Inferior parietal cortex (tissue), 1 donor: Measurements from ENCODE around the gene JOSD1.

Experiments used
- DNase-seq: peaks from one replicate; pipeline ENCODE4 v3.0.0-alpha.2; 2016; ENCODE audit errors: extremely low spot score

Gene JOSD1

DNA sequence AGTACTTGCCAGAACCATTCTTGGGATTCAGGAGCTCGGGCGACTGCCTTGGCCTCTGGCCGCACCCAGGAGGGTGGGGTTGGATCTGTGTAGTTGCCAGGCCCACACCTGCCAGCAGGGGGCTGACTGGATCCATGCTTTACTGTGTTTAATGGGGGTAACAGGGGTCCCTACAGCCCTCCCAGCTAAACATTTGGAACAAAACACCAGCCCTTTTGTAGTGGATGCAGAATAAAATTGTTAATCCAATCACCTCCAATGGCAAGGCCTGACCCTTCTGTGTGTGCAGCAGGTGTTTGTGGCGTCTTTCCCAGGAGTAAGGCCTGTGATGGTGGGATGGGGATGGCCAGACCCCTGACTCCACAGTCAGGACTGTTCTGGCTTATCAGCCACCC, 32.6 kb upstream of the JOSD1 start:
- peak; percentile 67 for DNase-seq

DNA sequence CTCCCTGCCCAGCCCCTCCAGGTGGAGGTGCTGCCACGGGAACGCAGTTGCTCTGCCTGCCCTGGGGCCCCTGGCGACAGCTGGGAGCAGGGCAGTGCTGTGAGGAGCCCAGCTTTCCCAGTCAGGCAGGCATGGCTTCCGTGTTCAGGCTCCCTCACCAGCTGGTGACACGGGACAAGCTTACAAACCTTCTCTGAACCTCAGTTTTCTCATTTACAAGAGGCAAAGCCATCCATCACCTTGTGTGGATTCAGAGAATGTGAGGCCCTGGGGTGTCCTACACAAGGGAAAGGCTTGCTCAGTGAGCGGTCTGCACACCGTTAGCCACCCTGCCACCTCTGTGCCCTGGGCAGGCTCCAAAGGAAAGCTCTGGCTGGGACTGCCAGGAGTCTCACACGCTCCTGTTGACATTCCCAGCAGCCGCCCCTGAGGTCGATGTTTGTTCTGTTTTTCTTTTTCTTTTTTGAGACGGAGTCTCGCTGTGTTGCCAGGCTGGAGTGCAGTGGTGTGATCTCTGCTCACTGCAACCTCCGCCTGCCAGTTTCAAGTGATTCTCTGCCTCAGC, 31.6 kb upstream of the JOSD1 start:
- DNase-seq, result no peak

DNA sequence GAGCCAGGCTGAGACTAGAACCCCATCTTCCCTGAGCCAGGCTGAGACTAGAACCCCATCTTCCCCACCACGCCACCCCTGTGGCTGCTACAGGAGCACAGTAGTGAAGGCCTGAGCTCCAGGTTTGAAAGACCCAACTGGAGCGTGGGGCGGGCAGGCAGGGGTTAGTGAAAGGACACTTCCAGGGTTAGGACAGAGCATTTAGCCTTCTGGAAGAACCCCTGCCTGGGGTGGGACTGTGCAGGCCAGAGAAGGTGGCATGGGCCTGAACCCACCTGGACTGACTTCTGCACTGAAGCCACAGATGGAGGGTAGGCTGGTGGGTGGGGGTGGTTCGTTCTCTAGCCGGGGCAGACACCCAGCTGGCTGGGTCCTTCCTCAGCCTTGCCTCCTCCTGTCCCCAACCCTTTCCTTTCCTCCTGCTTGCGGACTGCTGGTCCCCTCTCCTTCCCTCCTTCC, 31.0 kb upstream of the JOSD1 start:
- DNase-seq, result no peak

DNA sequence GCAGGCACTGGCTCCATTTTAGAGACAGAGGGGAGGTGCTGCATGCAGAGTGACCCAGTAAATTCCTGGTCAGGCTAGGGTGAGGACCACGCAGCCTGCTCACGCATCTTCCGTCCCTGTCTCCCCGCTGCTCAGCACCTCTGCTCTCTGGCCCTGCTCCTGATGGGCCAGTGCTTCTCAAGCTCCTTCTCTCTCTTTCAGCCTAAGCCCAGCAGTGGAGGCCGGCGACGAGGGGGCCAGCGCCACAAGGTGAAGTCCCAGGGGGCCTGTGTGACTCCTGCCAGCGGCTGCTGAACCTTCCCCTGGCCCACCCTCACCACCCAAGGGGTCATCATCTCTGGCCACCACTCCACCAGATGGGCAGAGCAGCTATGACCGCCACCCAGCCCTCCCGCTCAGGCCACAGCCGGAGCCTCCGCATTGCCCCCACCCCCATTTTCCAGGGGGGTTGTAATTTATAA, 29.7 kb upstream of the JOSD1 start:
- no peak for DNase-seq

DNA sequence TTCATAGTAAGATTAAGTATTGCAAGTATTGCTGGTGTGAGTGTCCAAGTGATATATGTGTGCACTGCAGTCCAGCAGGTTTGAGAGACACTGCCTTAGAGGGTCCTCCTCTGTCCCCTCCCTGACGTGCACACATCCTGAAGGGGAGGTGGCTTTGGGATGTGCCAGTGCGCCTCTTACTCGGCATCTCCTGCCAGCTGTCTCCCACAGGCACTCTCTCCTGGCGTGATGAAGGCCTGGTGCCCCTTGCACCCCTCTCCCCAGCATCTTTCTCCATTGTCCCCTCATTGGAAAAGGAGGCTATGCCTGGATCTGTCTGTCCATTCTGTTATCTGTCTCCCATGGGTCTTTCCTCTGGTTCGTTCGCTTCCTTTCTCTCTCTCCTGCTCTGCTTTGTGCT, 29.2 kb upstream of the JOSD1 start:
- DNase-seq, result no peak

DNA sequence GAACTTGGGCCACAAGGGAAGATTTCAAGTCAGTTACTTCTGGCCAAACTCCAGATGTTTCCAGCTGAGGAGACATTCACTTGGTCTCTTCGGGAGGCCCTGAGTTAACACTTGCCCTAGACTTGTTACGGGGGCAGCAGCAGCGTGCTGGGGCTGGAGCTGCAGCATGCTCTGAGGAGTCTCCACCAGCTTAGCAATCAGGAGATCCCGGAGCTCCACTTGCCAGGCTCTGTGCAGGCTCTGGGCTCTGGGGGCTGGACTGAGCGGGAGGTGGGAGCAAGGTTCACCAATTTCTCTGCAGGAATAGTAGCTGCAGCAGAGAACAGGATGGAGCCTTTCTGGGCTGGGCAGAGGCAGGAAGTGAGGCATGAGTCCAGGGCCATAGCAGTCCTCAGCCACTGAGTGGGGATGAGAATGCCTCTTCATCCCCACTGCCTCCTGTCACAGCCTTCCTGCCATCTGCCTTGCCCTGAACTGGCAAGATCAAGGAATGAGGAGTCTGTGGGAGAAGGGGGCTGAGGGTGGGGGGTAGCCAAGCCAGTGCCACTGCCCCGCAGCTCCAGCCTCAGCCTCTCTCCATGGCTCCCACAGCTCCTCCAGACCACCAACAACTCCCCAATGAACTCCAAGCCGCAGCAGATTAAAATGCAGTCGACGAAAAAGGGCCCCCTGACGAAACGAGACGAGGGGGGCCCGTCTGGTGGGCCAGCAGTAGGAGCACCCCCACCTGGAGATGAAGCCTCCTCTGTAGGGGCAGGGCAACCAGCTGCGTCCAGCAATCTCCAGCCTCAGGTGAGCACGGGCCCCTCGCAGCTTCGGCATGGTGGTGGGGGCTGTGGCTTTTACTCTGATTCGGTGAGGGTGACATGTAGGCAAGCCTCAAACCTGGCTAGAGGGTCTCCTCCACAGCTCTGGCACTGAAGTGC, 28.4 kb upstream of the JOSD1 start:
- no peak for DNase-seq

DNA sequence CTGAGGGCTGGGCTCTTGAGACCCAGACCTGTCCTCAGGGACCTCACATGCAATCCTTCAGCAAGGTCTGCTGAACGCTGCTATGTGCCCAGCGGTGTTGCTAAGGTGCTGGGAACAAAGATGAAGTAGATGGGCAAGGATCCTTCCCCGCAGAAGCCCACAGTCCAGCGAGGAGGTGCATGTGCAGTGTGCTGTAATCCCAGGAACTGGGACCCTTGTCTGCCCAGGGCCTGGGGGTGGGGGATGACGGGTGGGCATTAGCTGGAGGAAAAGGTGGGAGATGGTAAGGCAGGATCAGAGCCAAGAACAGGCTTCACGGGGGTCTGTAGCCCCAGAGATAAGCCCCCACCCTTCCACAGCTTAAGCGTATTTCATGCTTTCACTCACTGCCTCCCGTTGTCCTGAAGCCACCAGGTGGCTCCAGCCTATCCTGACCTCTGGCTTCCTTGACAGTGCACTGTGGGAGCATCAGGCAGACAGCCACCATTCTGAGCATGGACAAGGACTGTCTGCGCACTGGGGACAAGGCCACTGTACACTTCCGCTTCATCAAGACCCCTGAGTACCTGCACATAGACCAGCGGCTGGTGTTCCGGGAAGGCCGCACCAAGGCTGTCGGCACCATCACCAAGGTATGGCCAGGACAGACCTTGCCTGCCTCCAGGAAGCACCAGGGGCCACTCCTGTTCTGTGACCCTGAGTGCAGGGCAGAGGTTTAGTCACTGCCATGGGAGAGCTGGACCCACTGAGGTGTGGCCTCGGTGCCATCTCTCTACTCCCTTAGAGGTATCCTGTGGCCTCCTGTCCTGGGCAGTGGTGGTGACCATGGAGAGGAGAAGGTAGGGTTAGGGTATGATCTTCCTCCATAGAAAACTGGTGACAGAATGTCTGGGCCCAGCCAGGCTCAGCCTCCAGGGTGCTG, 27.0 kb upstream of the JOSD1 start:
- DNase-seq, result no peak

DNA sequence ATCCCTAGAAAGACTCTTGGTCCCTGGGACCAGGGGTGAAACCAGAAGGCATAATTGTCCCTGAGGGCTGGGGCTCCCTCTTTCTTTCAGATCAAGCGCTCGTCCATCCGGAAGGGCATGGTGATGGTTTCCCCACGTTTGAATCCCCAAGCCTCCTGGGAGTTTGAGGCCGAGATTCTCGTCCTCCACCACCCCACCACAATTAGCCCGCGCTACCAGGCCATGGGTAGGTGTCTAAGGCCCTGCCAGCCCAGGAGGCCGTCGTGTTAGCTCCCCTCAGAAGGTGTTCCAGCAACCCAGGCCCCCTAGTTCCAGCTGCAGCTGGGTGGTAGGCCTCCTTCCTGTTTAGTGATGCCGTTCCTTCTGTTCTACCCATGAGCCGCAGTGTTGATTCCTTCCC, 26.4 kb upstream of the JOSD1 start:
- no peak for DNase-seq

DNA sequence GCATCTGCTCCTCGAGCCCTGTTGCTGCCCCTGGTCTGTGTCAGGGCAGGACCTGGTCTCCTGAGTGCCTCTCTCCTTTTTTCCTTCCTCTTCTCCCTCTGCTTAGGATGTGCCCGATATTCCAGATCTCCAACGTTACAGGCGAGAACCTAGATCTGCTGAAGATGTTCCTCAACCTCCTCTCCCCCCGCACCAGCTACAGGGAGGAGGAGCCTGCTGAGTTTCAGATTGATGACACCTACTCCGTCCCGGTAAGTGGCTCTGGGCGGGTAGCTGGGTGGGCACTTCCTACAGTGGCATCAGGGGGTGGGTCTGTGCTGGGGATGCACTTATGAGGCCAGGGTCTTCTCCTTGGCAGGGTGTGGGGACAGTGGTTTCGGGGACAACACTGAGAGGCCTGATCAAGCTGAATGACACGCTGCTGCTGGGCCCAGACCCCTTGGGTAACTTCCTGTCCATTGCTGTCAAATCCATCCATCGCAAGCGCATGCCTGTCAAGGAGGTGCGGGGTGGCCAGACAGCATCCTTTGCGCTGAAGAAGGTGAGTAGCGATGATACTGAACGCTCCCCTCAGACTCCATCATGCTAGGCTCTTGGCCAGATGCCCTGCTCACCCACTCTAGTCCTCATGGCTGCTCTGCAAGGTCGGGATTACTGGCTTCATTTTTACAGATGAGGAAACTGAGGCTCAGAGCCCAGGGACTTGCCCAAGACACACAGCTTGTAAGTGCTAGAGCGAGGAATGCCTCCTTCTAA, 25.3 kb upstream of the JOSD1 start:
- no peak for DNase-seq

DNA sequence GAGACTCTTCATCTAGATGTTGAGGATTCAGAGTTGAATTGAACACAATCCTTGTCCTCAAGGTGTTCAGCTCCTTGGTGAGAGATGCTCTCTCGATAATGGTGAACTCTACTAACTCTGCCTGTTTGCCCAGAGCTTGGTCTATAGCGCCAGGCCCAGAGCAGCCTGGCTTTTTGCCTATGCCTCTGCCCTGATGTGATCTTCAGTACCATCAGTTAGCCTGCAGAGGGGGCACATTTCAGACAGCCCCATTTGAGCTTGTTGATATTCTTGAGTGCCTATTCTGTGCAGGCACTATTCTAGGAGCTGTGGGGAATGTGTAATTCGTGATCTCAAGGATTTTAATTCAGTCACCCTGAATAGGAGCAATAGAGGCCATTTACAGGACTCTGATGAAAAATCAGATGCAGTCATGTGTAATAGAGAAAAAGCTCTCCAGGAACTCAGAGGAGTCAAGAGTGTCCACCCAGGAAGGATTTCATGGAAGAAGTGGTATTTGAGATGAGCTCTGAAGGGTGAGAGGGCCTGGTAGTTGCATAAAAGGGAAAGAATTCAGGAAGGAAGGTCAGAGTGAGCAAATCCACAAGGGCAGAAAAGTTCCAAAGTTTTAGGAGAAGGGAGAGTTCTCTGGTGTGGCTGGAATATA, 24.3 kb upstream of the JOSD1 start:
- peak; percentile 75 for DNase-seq

DNA sequence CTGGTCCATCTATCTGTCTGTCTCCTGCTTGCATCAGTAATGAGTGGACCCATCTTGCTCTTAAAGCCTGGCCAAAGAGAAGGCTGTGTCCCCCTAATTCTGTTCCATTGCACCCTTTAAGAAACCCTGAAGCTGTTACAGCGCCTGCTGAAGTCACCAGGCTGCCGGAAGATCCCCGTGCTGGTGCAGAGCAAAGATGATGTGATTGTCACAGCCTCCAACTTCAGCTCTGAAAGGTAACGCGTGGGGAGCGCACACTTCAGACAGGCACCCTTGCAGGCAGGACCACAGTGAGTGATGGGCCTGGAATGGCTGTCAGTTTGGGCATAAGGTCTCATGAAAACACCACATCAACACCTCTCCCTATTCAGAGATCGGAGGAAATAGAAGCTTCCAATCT, 23.4 kb upstream of the JOSD1 start:
- no peak for DNase-seq

DNA sequence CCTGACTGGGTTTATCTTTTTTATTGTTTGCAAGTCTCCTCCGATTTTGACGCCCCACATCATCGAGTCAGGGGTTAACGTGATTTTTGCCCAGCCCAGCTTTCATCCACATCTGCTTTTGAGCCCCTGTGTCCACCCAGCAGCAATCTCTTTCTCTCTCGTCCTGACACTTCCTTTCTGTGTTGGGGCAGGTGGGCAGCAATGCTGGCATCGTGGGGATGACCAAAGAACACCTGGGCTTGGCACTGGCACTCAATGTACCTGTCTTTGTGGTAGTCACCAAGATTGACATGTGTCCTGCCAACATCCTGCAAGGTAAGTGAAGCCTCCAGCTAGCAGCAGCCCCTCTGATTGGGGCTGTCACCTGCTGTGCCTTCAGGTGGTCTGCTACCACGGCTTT, 20.8 kb upstream of the JOSD1 start:
- DNase-seq, result no peak

DNA sequence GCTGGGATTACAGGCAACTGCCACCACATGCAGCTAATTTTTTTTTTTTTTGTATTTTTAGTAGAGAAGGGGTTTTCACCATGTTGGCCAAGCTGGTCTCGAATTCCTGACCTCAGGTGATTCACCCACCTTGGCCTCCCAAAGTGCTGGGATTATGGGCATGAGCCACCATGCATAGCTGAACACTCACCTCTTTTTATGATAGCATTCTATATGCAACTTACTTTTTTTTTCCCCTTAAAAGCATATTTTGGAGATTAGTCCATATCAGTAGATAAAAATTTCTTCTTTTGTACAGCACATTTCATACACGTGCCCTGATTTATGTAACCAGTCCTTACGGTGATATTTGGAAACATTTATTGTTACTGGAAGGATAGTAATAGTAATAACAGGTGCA, 19.6 kb upstream of the JOSD1 start:
- no peak for DNase-seq

DNA sequence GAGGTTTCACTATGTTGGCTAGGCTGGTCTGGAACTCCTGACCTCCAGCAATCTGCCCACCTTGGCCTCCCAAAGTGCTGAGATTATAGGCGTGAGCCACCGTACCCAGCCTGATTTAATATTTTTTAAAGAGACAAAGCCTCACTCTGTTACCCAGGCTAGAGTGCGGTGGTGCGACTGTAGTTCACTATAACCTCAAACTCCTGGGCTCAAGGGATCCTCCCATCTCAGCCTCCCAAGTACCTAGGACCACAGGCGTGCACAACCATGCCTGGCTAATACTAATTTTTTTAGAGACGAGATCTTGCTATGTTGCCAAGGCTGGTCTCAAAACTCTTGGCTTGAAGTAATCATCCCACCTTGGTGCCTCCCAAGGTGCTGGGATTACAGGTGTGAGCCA, 18.5 kb upstream of the JOSD1 start:
- DNase-seq, result no peak

DNA sequence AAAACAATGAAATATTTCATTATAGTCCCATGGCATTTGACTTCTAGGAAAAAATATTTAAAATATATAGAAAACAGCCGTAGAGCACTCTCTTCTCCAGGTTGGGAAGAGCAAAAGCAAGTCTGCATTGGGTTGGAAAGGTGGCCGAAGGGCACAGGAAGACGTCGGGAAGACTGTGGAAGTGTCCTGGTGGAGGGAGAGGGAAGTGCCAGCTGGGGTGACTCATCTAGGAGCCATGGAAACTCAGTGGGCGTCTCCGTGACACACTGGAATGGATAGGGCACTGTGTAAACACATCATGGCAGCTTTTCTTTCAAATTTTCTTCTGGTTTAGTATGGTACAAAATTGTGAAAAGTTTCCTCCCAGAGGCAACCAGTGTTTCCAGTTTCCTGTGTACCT, 17.7 kb upstream of the JOSD1 start:
- no peak for DNase-seq

DNA sequence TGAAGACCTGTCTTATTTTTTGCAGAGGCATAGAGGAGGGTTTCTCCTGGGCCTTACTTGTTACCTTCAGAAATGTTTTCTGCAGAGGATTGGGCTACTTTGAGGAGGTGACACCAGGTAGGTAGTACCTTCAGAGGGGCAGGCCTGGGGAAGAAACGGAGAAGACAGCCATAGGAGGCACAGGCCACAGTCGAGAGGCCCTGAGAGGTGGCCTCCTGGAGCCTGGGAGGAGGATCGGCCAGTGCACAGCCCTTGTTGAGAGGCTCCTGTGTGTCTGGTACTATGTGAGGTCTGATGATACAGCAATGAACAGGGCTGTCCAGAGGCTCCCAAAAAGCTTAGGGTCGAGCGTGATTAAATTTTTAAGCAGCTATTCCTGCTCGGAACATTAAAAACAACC, 16.5 kb upstream of the JOSD1 start:
- DNase-seq, result no peak

DNA sequence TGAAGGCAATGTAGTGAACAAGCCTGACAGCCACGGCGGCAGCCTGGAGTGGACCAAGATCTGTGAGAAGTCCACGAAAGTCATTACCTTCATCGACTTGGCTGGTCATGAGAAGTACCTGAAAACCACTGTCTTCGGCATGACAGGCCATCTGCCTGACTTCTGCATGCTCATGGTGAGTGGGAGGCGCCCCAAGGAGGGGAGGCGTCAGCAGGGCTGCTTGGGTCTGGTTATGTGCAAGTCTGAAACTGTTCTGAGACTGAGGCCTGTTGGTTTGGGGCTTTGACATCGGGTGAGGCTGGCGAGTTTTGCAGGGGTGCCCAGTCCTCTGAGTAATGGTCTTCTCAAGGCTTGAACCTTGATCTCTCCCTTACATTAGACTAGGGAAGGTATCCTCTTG, 16.1 kb upstream of the JOSD1 start:
- DNase-seq, result no peak

DNA sequence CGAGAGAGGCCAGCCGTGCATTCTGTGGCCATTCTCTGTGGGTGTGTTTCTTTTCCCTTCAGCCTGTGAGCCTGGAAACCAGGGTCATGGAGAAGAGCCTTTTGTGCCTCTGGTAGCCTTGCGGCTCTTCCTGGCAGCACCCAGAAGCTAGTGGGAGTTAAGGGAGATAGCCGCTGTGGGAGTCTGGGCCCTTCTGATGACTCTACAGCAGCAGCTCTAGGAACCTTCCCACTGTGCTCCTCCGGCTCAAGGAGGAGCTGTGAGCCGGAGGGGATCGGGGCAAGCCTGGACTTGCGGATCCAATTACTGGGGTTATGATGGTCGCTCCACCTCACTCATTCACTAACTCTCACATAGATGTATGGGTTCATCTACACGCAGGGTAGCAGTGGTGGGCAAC, 15.5 kb upstream of the JOSD1 start:
- DNase-seq, result no peak

DNA sequence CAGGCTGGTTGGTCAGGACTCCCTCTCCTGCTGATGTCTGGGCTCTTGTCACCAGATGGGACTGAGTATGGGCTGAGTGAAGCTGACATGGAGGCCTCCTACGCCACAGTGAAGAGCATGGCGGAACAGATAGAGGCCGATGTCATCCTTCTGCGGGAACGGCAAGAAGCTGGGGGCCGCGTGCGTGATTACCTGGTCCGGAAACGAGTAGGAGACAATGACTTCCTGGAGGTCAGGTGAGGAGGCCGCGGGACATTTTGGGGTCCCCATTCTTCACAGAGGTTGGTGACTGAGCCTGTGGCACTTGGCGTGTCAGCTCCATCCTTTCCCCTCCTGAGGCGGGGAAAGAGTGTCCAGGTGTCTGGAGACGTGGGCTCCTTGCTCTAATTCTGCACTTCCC, 15.1 kb upstream of the JOSD1 start:
- DNase-seq, result no peak

DNA sequence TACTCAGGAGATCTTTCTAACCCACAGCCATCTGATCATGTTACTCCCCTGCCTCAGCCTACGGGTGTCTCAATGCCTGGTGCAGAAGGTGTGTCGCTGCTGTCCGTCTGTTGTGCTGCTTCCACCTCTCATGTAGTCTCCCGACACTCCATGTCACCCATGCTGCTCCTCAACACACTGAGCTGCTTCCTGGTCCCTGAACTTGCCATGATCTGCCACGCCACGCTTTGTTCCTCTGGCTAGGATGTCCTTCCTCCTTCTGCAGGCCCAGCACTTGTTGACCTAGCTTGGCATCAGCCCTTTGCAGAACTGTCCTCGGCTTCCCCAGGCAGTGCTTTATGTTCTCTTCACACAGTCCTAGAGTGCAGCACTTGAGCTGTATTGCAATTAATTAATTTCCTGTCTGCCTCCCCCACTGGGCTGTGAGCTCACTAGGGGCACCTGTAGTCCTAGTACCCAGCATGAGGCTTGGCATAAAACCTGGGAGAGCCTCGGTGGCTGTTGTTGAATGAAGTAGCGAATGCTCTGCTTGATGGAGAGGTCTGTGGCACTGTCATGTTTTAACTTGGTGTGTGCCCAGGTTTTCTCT, 14.5 kb upstream of the JOSD1 start:
- no peak for DNase-seq

DNA sequence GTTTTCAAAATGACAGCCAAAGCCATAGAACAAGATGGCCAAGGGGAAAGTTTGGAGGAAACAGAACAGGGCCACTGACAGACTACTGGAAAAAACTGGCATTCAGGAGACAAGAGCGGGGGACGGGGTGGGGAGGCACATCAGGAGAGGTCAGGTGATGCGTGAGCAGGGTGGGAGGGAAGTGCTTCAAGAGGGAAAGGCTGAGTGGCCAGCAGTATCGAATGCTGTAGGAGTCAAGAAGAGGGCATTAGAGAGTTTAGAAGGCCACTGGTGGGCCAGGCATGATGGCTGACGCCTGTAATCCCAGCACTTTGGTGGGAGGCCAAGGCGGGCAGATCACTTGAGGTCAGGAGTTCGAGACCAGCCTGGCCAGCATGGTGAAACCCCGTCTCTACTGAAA, 13.2 kb upstream of the JOSD1 start:
- DNase-seq, result no peak
